Measurements from ENCODE around the gene F13A1.

GRCh38 chr6:6270948-6271535 lies 49.4 kb downstream of the F13A1 start:
- TF ChIP-seq CTCF (IDR thresholded peaks at IDR 0.05) = no peak
- TF ChIP-seq POLR2A (IDR thresholded peaks at IDR 0.05) = no peak

Measured in testis (tissue), 2 donors.